ENCODE measurements around the gene SMG5. TPM values are rescaled to one million over a fixed set of nuclear protein-coding genes. Genes with fewer than 3 reads are reported as not detected.

The SMG5 gene
- total RNA-seq, 2 experiments from 2014 or later = 70.3 to 70.7 TPM

DNA sequence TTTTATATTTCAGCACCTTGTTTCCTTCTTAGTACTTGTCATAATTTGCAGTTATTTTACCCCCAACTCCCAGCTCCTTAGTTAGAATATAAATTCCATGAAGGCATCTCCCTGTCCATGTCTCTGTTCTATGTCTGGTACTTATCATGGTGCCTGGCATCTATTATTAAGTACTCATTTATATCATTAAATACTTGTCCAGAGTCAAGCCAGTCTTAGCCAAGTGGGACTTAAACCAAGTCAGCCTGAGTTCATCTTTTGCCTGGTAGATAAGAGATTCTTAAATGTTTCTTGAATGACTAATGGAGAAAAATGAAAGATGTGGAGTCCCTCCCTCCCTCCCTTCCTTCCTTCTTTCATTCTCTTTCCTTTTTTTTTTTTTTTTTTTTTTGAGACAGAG is 79.3 kb downstream of the SMG5 start:
- no peaks in the 10 kb centered on the region for H3K9me3 Mint-ChIP-seq
- intact Hi-C loops (cut with micrococcal nuclease) = no loop called here
- peaks cover 34% of the 10 kb centered on the region for H3K4me1 Mint-ChIP-seq (ENCODE audit: low read depth)
- no peak overlapping the region for H3K27ac Mint-ChIP-seq
- DNase-seq (no peak), ATAC-seq (no peak)
- no peak for TF ChIP-seq CTCF (IDR thresholded peaks at IDR 0.05)
- H3K27me3 Mint-ChIP-seq = no peaks in the 10 kb centered on the region
- no peak overlapping the region for H3K4me3 Mint-ChIP-seq
- ChIA-PET POLR2A (interaction anchor here (0.7 to 12.8 kb wide), 5 partner anchors 9 to 48 kb away, joined by 3 to 177 read pairs (median 3); partner anchors contain the start of gene PMF1), CTCF (interaction anchor here (2.2 kb wide), 1 partner anchor 22 kb away, joined by 9 read pairs; no protein-coding TSS in a partner anchor)
- peaks cover 41% of the 10 kb centered on the region for H3K36me3 Mint-ChIP-seq (ENCODE audit: low read depth)

GRCh38 chr1:156200044-156200443 is 82.6 kb downstream of the SMG5 start:
- H3K27ac Mint-ChIP-seq = no peak overlapping the region
- CTCF ChIA-PET = interaction anchor here (2.0 to 4.7 kb wide), 5 partner anchors 10 to 103 kb away, joined by 6 to 57 read pairs (median 12); partner anchors contain the start of gene PMF1
- ATAC-seq (no peak), DNase-seq (peak; percentile 20)
- no peaks in the 10 kb centered on the region for H3K27me3 Mint-ChIP-seq
- peaks cover 48% of the 10 kb centered on the region for H3K36me3 Mint-ChIP-seq (ENCODE audit: low read depth)
- no peak for TF ChIP-seq CTCF (IDR thresholded peaks at IDR 0.05)
- intact Hi-C loops (cut with micrococcal nuclease) = no loop called here
- H3K9me3 Mint-ChIP-seq = no peaks in the 10 kb centered on the region
- peaks cover 57% of the 10 kb centered on the region for H3K4me1 Mint-ChIP-seq (ENCODE audit: low read depth)
- POLR2A ChIA-PET = interaction anchor here (0.6 to 12.8 kb wide), 5 partner anchors 12 to 80 kb away, joined by 4 to 177 read pairs (median 6); partner anchors contain the start of gene PMF1
- no peak overlapping the region for H3K4me3 Mint-ChIP-seq

Other genes with a start within 250 kb of the SMG5 start
- 10 to 100 TPM; 36.9 to 39.8 TPM for gene UBQLN4, start 229.0 kb downstream of the SMG5 start, total RNA-seq
- 10 to 100 TPM; 48.9 to 49.4 TPM for gene LAMTOR2, start 228.0 kb downstream of the SMG5 start, total RNA-seq
- gene RAB25, start 221.7 kb downstream of the SMG5 start, total RNA-seq = under 1 TPM; 0.49 to 0.63 TPM
- under 1 TPM; 0.45 to 0.83 TPM for gene MEX3A, start 200.4 kb downstream of the SMG5 start, total RNA-seq
- 10 to 100 TPM; 51.8 to 56.6 TPM for gene LMNA, start 168.1 kb downstream of the SMG5 start, total RNA-seq
- 10 to 100 TPM; 23.8 to 24.7 TPM for gene SEMA4A, start 129.2 kb downstream of the SMG5 start, total RNA-seq
- 10 to 100 TPM; 41.9 to 43.0 TPM for gene SLC25A44, start 88.7 kb downstream of the SMG5 start, total RNA-seq
- 10 to 100 TPM; 89.4 to 93.7 TPM for gene PMF1, start 69.8 kb downstream of the SMG5 start, total RNA-seq
- 1 to 10 TPM; 2.2 to 2.5 TPM for gene BGLAP, start 40.6 kb downstream of the SMG5 start, total RNA-seq
- 1 to 10 TPM; 4.7 to 5.0 TPM for gene PAQR6, start 34.8 kb downstream of the SMG5 start, total RNA-seq
- 1 to 10 TPM; 8.0 to 8.2 TPM for gene TMEM79, start 1.5 kb upstream of the SMG5 start, total RNA-seq
- 10 to 100 TPM in 1 of 2 experiments, 1 to 10 TPM in 1; 9.3 to 11.3 TPM for gene GLMP, start 12.9 kb upstream of the SMG5 start, total RNA-seq
- gene VHLL, start 16.5 kb upstream of the SMG5 start, total RNA-seq = under 1 TPM in 1 of 2 experiments, not detected in 1; 0.43 TPM
- 100 to 1,000 TPM; 379 to 388 TPM for gene CCT3, start 55.5 kb upstream of the SMG5 start, total RNA-seq
- gene TSACC, start 55.7 kb upstream of the SMG5 start, total RNA-seq = under 1 TPM in 1 of 2 experiments, not detected in 1; 0.72 TPM
- not detected for gene RHBG, start 86.4 kb upstream of the SMG5 start, total RNA-seq
- gene MEF2D, start 217.9 kb upstream of the SMG5 start, total RNA-seq = 10 to 100 TPM; 35.3 to 35.8 TPM

Measured in activated CD8-positive, alpha-beta T cell treated with anti-CD3 and anti-CD28 coated beads for 36 hours (primary cell).